NCI-H446 (cell line): Measurements from ENCODE around the gene BTN1A1.

Experiments used
- DNase-seq, 2 experiments: peaks; one replicate each; lab custom pipeline; 2025; lab: John Stamatoyannopoulos, UW

Gene BTN1A1

GRCh38 chr6:26475823-26476729 lies 24.0 kb upstream of the BTN1A1 start:
- DNase-seq: peak in 1 of 2 experiments; percentile 23

GRCh38 chr6:26476896-26477295 lies 23.2 kb upstream of the BTN1A1 start:
- no peak for DNase-seq

GRCh38 chr6:26477426-26477825 lies 22.7 kb upstream of the BTN1A1 start:
- DNase-seq: no peak

DNA sequence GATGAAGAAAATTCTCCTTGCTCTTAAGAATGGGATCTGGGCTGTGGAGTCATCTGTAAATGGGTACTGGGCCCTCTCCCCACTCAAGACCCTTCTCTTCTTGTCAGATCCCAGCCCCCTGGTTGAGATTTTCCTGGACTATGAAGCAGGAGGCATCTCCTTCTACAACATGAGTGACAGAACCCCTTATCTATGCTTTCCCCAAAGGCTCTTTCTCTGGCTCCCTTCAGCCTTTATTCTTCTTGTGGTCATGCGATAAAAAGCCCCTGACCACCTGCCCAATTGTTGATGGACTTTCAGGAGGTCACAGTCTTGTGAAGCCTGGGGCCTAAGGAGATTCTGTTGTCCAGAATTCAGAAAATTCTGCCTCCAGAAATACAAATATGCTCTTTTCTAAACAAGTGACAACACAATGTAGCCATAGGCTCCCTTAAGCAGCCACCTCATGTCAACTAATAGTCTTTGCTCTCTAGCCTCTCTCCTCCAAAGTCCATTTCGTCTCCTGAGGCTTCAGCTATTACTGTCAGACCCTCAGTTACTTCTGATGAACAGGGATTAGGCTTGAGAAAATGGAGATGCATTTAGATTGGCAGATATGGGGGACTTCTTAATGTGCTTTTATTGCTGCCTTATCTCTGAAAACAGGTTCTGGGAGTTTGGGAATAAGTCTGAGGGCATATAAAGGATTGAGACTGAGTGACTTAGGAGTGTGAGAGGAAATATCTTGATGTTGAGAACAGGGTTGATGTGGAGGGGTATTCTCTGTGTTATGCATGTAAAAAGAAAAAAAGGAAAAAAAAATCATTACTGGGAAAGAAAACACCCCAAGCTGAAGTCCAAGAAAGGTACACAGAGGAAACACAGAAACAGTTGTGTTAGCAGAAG lies 21.8 kb upstream of the BTN1A1 start:
- DNase-seq: no peak

DNA sequence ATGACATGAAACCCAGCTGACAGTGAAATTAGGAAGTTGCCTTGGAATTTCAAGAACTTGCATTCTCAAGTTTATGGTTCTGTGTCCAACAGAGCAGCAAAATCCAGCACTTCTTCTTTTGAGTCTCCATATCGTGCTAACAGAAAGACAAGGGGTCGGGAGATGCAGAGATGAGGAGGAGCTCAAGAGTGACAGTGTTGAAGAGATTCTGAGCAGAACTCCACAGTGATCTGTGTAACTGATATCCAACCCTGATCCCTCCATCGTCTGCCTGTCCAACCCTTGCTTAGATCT lies 21.2 kb upstream of the BTN1A1 start:
- DNase-seq: no peak

DNA sequence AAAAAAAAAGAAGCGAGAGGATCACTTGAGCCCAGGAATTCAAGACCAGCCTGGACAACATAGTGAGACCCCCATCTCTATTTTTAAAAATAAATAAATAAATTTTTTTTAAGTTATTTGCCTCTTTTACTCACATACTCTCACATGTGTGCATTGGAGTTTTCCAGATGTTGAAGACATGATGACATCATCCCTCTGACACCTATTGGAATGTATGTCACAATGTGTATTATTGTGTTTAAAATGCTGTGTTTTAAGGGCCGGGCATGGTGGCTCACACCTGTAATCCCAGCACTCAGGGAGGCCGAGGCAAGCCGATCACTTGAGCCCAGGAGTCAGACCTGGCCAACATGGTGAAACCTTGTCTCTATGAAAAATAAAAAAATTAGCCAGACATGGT lies 17.8 kb upstream of the BTN1A1 start:
- DNase-seq: no peak

DNA sequence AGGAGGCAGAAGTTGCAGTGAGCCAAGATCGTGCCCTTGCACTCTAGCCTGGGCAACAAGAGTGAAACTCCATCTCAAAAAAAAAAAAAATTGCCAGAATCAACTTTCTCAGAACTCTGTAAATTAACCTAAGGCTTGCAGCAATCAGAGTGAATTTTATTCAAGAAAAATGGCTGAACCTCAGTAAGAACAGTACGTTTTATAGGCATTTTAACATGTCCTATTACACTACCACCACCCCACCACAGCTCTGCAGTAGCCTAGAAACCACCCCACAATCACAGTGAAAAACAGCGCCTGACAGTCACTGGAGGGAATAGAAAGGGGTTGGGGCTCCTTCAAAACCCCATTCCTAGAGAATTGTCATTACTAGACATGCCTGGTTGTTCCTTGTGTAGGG lies 16.4 kb upstream of the BTN1A1 start:
- DNase-seq: no peak

DNA sequence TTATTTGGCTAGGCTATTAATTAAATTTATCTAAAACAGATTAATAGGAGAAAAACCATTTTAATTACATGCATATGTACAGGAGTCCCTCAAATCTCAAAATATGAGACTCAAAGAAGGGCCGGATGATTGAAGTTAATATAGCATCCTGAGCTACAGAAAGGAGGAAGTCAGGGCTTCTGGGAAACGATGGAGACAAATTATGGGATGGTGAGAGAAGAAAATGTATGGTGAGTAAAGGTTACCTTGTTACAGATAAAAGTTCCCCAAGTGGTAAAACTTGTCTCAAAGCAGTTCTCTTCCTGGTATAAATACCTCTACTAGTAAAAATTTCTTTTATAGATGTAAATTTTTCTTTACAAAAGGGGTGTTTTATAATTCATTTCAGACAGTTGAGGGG lies 15.9 kb upstream of the BTN1A1 start:
- no peak for DNase-seq

- no peak for DNase-seq
Observed at GRCh38 chr6:26485112-26485780, 14.9 kb upstream of the BTN1A1 start.

GRCh38 chr6:26486358-26486757 lies 13.7 kb upstream of the BTN1A1 start:
- DNase-seq: no peak

- no peak for DNase-seq
Observed at GRCh38 chr6:26487466-26487865, 12.6 kb upstream of the BTN1A1 start.

DNA sequence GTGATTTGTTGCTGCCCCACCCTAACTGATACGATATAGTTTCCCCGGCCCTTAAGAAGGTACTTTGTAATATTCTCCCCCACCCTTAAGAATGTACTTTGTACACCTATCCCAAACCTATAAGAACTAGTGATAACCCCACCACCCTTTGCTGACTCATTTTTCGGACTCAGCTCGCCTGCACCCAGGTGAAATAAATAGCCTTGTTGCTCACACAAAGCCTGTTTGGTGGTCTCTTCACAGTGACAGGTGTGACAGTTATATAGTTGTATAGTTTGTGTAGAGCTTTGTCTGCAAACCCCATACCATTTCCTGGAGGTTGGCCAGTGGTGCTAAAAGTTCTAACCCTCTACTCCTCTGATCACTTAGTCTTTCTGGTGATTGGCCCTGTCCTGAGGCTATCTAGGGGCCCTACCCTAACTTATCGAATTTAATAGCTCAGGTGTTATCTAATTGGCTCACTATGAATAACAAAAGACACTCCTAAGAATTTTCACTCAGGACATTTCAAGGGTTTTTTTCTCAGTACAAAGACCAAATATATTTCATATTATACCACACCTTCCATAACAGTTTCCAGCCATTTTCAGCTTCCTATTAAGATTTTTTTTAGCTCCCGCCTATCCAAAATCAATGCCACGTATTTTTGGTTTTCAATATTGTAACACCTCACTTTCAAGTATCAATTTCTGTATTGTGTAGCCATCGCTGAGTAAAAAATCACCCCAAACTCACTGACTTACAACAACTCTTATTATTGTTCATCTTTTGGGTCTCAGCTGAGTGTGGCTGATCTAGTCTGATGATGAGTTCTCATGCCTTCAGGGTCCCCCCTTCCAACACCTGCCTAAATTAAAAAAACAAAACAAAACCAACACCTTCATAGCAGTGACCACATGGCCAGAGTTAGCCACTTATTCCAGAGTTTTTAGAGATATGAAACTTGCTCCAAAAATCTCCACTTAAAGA lies 9.8 kb upstream of the BTN1A1 start:
- DNase-seq: no peak

DNA sequence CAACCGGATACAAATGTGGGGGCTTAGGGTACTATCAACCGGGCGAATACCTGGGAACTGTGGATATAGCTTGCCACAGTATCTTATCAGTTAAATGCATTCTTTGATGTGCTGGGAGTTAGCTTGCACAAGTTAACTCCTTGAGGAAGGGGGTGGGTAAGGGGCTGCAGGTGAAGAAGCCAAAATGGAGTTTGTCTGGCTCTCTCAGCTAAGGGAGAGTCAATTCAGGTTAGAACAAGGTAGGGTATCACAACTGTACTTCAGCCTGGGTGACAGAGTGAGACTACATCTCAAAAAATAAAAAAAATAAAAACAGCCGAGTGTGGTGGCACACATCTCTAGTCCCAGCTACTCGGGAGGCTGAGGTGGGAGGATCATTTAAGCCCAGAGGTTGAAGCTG lies 8.5 kb upstream of the BTN1A1 start:
- DNase-seq: no peak

DNA sequence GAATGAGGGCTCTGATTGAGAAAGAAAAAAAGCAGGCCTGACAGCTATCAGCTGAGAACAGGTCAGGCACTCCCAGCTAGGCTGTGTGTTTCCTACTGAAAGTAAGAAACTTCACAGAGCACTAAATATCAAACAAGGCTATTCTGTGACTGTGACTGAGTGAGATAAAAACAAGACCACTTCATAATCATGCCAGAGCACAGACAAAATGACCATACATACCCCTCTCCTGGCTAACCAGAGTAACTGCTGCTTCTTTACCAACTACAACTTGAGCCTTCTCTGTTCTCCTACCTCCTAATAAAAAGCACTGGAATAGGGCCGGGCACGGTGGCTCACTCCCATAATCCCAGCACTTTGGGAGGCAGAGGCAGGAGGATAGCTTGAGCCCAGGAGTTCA lies 6.8 kb upstream of the BTN1A1 start:
- no peak for DNase-seq

GRCh38 chr6:26494117-26494516 lies 6.0 kb upstream of the BTN1A1 start:
- DNase-seq: no peak

- no peak for DNase-seq
Observed at GRCh38 chr6:26495281-26495680, 4.8 kb upstream of the BTN1A1 start.

DNA sequence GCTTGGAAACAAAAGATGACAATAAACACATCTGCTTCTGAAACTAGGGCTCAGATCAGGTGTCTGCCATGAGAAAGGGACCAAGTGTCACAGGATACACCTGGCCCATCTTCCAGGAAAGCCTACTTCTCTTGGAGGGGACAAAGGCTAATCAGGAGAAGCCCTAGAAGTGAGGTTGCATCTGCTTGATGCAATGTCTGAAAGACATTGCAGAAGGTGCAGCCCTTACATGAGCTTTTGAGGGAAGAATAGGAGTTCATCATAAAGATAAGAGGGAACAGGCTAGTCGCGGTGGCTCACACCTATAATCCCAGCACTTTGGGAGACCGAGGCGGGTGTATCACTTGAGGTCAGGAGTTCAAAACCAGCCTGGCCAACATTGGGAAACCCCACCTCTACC lies 2.5 kb upstream of the BTN1A1 start:
- no peak for DNase-seq

DNA sequence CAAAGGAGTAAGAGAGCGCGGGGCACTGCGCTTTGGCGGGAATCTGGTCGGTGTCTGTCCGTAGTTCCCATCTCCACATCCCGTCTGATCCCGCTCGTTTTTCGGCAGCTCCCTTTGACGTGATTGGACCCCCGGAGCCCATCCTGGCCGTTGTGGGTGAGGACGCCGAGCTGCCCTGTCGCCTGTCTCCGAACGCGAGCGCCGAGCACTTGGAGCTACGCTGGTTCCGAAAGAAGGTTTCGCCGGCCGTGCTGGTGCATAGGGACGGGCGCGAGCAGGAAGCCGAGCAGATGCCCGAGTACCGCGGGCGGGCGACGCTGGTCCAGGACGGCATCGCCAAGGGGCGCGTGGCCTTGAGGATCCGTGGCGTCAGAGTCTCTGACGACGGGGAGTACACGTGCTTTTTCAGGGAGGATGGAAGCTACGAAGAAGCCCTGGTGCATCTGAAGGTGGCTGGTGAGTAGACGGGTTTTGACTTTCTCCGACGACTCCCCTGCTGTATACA lies 1.4 kb downstream of the BTN1A1 start:
- no peak for DNase-seq

GRCh38 chr6:26502165-26502564 lies 2.1 kb downstream of the BTN1A1 start:
- DNase-seq: no peak

DNA sequence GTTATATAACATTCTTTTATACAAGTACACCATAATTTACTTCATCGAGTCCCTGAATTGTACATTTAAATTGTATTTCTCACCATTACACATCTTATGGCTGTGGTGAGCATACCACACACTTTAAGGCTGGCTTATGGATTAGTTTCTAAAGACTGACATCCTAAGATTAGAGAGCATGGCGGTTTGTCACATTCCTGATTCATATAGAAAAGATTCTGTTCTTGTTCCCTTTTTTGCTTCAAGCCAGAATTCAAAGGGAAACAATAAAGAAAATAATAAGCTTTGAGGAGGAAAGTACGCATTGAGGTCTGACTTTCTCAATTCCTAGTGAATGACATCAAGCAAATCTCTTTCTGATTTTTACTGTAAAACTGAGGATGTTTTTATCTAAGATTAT lies 2.5 kb downstream of the BTN1A1 start:
- no peak for DNase-seq

DNA sequence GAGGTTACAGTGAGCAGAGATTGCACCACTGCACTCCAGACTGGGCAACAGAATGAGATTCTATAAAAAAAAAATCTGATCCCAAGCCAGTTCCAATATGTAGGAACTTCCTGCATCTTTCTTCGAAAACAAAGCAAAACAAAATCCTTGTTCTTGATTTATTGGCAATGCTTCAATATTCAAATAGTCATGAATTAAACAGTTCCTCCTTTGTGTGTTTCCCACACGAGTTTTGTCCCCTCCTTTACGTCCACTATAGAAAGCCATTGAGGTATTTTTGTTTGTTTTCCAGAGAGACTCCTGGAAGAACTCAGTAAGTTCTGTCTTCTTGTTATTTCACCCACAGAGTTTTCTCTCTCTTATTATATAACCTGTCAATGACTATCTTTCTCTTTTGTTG lies 7.6 kb downstream of the BTN1A1 start:
- DNase-seq: no peak
